BE2C (cell line): ENCODE results near the gene KAZN.

Experiments
- DNase-seq: peaks from one replicate; pipeline ENCODE4 v3.0.0-alpha.2; 2020
- H3K27me3 ChIP-seq: fragments of 250-450 bp; sonication (Bioruptor Pico); 2 replicates; pipeline ENCODE4 v1.5.1; 2020; ENCODE audit warnings: mild to moderate bottlenecking
- H3K36me3 ChIP-seq: fragments of 250-450 bp; sonication (Bioruptor Pico); 2 replicates; pipeline ENCODE4 v1.5.1; 2020; ENCODE audit warnings: mild to moderate bottlenecking
- H3K4me1 ChIP-seq: fragments of 250-450 bp; sonication (Bioruptor Pico); 2 replicates; pipeline ENCODE4 v1.5.1; 2020
- H3K4me3 ChIP-seq: 2 replicates; pipeline ENCODE4 v1.5.1; 2011; ENCODE audit warnings: low read depth, low read length
- H3K9me3 ChIP-seq: fragments of 250-450 bp; sonication (Bioruptor Pico); 2 replicates; pipeline ENCODE4 v1.5.1; 2020
- CTCF ChIP-seq: IDR thresholded peaks from 2 replicates; pipeline ENCODE4 v1.5.1; 2012; ENCODE audit warnings: mild to moderate bottlenecking, low read depth, low read length

The KAZN gene

GRCh38 chr1:15113146-15113545 lies 514.7 kb downstream of the KAZN start:
- TF ChIP-seq CTCF = no peak
- Histone ChIP-seq H3K36me3 (no peaks in the 10 kb centered on the region), H3K4me3 (no peak overlapping the region), H3K9me3 (no peaks in the 10 kb centered on the region), H3K27me3 (no peaks in the 10 kb centered on the region), H3K4me1 (no peaks in the 10 kb centered on the region)
- no peak for DNase-seq

- H3K4me1 ChIP-seq = no peaks in the 10 kb centered on the region
- no peaks in the 10 kb centered on the region for H3K36me3 ChIP-seq
- no peak overlapping the region for H3K4me3 ChIP-seq
- H3K27me3 ChIP-seq = no peaks in the 10 kb centered on the region
- no peak for DNase-seq
- TF ChIP-seq CTCF = no peak
- H3K9me3 ChIP-seq = no peaks in the 10 kb centered on the region
These were observed 516.4 kb downstream of the KAZN start for GRCh38 chr1:15114884-15115283.

- Histone ChIP-seq H3K4me1 (no peaks in the 10 kb centered on the region), H3K27me3 (no peaks in the 10 kb centered on the region), H3K36me3 (no peaks in the 10 kb centered on the region), H3K4me3 (no peak overlapping the region), H3K9me3 (no peaks in the 10 kb centered on the region)
- no peak for DNase-seq
- no peak for TF ChIP-seq CTCF
These were observed 517.3 kb downstream of the KAZN start for GRCh38 chr1:15115542-15116330.

GRCh38 chr1:15116966-15117365 lies 518.5 kb downstream of the KAZN start:
- Histone ChIP-seq H3K27me3 (no peaks in the 10 kb centered on the region), H3K4me1 (no peaks in the 10 kb centered on the region), H3K4me3 (no peak overlapping the region), H3K36me3 (no peaks in the 10 kb centered on the region), H3K9me3 (no peaks in the 10 kb centered on the region)
- DNase-seq = no peak
- TF ChIP-seq CTCF = no peak

GRCh38 chr1:15117671-15118325 lies 519.3 kb downstream of the KAZN start:
- no peaks in the 10 kb centered on the region for H3K27me3 ChIP-seq
- no peak for TF ChIP-seq CTCF
- no peaks in the 10 kb centered on the region for H3K4me1 ChIP-seq
- H3K4me3 ChIP-seq = no peak overlapping the region
- no peaks in the 10 kb centered on the region for H3K36me3 ChIP-seq
- no peak for DNase-seq
- no peaks in the 10 kb centered on the region for H3K9me3 ChIP-seq

- DNase-seq = no peak
- no peaks in the 10 kb centered on the region for H3K27me3 ChIP-seq
- no peak overlapping the region for H3K4me3 ChIP-seq
- H3K9me3 ChIP-seq = no peaks in the 10 kb centered on the region
- no peak for TF ChIP-seq CTCF
- no peaks in the 10 kb centered on the region for H3K4me1 ChIP-seq
- H3K36me3 ChIP-seq = no peaks in the 10 kb centered on the region
These were observed 520.1 kb downstream of the KAZN start for GRCh38 chr1:15118579-15118978.
